ENCODE data around the gene PIP5KL1.

PIP5KL1 gene

GRCh38 chr9:127973169-127974000 is 42.8 kb upstream of the PIP5KL1 start:
- Mint-ChIP-seq H3K27ac (peak overlapping the region; percentile 95 to 99), H3K4me1 (ENCODE audit: low read depth in 2 of 2) (peaks cover 84 to 91% of the 10 kb centered on the region in 2 donors), H3K4me3 (peak overlapping the region; percentile 83 to 98), H3K27me3 (no peaks in the 10 kb centered on the region), H3K36me3 (ENCODE audit: insufficient read depth) (peaks cover 62% of the 10 kb centered on the region), H3K9me3 (no peaks in the 10 kb centered on the region)
- DNase-seq (no peak), ATAC-seq (replicated peaks) (no peak)

DNA sequence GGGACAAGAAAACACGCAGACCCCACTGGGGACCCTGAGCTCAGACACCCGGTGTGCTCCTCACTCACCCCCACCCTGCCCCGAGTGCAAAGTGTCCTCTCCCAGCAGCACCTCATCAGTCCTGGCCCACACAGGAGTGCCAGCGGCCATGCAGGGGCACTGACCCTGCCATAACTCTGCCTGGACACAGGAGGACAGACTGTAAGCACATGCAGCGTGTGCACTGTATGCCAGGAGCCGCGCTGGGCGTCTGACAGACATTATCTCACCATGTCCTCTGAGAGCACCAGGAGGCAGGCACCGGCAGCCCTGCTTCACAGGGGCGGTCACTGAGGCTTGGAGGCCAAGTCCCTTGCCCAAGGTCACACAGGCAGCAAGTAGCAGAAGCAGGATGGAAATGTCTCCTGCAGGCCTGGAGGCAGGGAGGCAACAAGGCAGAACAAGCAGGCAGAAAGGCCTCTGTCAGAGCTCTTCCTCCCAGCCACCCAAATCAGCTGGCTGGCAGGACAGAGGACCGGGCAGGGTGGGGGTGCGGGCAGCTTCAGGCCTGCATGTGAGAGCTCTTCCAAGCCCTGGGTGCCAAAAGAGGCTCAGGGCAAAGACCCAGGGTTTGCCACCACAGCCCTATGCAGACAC is 41.8 kb upstream of the PIP5KL1 start:
- H3K27ac Mint-ChIP-seq: peak overlapping the region; percentile 95 to 99
- H3K9me3 Mint-ChIP-seq: no peaks in the 10 kb centered on the region
- H3K36me3 Mint-ChIP-seq (ENCODE audit: insufficient read depth): peaks cover 53% of the 10 kb centered on the region
- DNase-seq (no peak), ATAC-seq (replicated peaks) (no peak)
- peaks cover 91 to 95% of the 10 kb centered on the region in 2 donors for H3K4me1 Mint-ChIP-seq (ENCODE audit: low read depth in 2 of 2)
- H3K27me3 Mint-ChIP-seq: no peaks in the 10 kb centered on the region
- H3K4me3 Mint-ChIP-seq: peak overlapping the region; percentile 83 to 98

- H3K4me1 Mint-ChIP-seq (ENCODE audit: low read depth in 2 of 2): peaks cover 94% of the 10 kb centered on the region in 2 donors
- H3K9me3 Mint-ChIP-seq: no peaks in the 10 kb centered on the region
- peaks cover 51% of the 10 kb centered on the region for H3K36me3 Mint-ChIP-seq (ENCODE audit: insufficient read depth)
- peak overlapping the region; percentile 83 to 98 for H3K4me3 Mint-ChIP-seq
- peak; percentile 46 to 65 (median 57) for DNase-seq
- ATAC-seq (replicated peaks): peak; percentile 67
- H3K27me3 Mint-ChIP-seq: no peaks in the 10 kb centered on the region
- H3K27ac Mint-ChIP-seq: peak overlapping the region; percentile 95 to 99
Measured at GRCh38 chr9:127971357-127972235, 41.0 kb upstream of the PIP5KL1 start.

GRCh38 chr9:127970401-127971313 is 40.1 kb upstream of the PIP5KL1 start:
- Mint-ChIP-seq H3K4me1 (ENCODE audit: low read depth in 2 of 2) (peaks cover 86 to 89% of the 10 kb centered on the region in 2 donors), H3K36me3 (ENCODE audit: insufficient read depth) (peaks cover 54% of the 10 kb centered on the region), H3K9me3 (no peaks in the 10 kb centered on the region), H3K4me3 (peak overlapping the region; percentile 83 to 98), H3K27me3 (no peaks in the 10 kb centered on the region), H3K27ac (peak overlapping the region; percentile 95 to 99)
- peak; percentile 48 to 53 (median 52) for DNase-seq
- ATAC-seq (replicated peaks): peak; percentile 68

DNA sequence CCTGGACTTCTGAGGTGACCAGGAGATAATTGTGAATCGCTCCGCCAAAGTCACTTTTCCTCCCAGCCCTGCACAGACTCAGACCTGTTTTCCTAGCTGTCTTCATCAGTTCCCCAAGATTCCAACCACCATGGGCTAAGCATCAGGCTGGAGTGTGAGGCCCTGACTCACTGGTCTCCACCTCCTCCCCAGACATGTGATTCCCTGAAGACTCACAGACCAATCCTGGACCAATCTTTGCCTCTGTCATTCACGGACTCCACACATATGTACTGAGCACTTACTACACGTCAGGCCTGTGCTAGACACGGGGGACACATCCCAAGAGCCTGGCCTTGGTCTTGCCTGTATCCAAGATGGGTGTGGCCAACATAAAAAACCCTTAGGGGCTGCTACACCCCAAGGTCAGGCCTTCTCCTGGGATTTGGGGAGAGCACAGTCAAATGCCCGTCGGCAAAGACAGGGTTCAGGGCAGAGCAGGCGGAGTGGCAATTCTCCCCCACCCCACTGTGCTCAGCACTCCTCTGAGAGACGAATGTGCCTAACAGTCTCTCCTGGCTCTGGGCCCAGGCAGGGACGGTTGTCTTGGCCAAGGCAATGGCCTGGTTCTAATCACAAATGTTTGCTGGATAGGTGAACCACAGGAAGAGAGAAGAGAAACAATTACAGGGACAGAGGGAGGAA is 38.3 kb upstream of the PIP5KL1 start:
- peak overlapping the region; percentile 95 to 99 for H3K27ac Mint-ChIP-seq
- H3K4me3 Mint-ChIP-seq: peak overlapping the region; percentile 83 to 98
- H3K36me3 Mint-ChIP-seq (ENCODE audit: insufficient read depth): peaks cover 58% of the 10 kb centered on the region
- DNase-seq (no peak), ATAC-seq (replicated peaks) (no peak)
- no peaks in the 10 kb centered on the region for H3K27me3 Mint-ChIP-seq
- H3K4me1 Mint-ChIP-seq (ENCODE audit: low read depth in 2 of 2): peaks cover 82 to 86% of the 10 kb centered on the region in 2 donors
- H3K9me3 Mint-ChIP-seq: no peaks in the 10 kb centered on the region

DNA sequence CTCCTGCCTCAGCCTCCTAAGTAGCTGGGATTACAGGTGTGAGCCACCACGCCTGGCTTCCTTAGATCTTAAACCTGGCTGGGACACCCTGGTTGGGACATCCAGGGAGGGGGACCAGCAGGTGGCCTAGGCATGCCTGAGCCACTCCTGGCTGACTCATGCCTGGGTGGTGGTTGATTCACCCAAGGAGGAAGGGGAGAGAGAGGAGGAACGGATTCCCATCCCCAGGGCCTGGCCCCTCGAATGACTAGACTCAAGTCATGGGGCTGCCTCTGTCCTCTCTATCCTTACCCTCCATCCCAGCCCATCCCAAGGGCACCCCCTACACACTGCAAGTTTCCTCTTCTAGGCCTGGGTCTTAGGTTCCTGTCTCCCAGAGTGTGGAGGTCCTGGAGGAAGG is 37.5 kb upstream of the PIP5KL1 start:
- ATAC-seq (replicated peaks): no peak
- Mint-ChIP-seq H3K4me1 (ENCODE audit: low read depth in 2 of 2) (peaks cover 77 to 87% of the 10 kb centered on the region in 2 donors), H3K27me3 (no peaks in the 10 kb centered on the region), H3K9me3 (no peaks in the 10 kb centered on the region), H3K27ac (peak overlapping the region; percentile 82 to 99), H3K4me3 (peak overlapping the region; percentile 83 to 98), H3K36me3 (ENCODE audit: insufficient read depth) (peaks cover 63% of the 10 kb centered on the region)
- no peak for DNase-seq

GRCh38 chr9:127967151-127967809 is 36.7 kb upstream of the PIP5KL1 start:
- peaks cover 65% of the 10 kb centered on the region for H3K36me3 Mint-ChIP-seq (ENCODE audit: insufficient read depth)

GRCh38 chr9:127966416-127967150 is 36.0 kb upstream of the PIP5KL1 start:
- Mint-ChIP-seq H3K27ac (peak overlapping the region; percentile 82 to 99), H3K4me3 (peak overlapping the region in 1 of 2 donors; percentile 98), H3K36me3 (ENCODE audit: insufficient read depth) (peaks cover 65% of the 10 kb centered on the region), H3K27me3 (no peaks in the 10 kb centered on the region), H3K9me3 (no peaks in the 10 kb centered on the region), H3K4me1 (ENCODE audit: low read depth in 2 of 2) (peaks cover 76 to 87% of the 10 kb centered on the region in 2 donors)
- no peak for DNase-seq
- no peak for ATAC-seq (replicated peaks)

More at GRCh38 chr9:127967151-127967809, 36.7 kb upstream of the PIP5KL1 start:
- H3K4me3 Mint-ChIP-seq: peak overlapping the region; percentile 46 to 98
- H3K27ac Mint-ChIP-seq: peak overlapping the region; percentile 82 to 99
- no peaks in the 10 kb centered on the region for H3K9me3 Mint-ChIP-seq
- H3K4me1 Mint-ChIP-seq (ENCODE audit: low read depth in 2 of 2): peaks cover 77 to 87% of the 10 kb centered on the region in 2 donors
- ATAC-seq (replicated peaks) (no peak), DNase-seq (no peak)
- H3K27me3 Mint-ChIP-seq: no peaks in the 10 kb centered on the region

- DNase-seq (no peak), ATAC-seq (replicated peaks) (no peak)
- Mint-ChIP-seq H3K27me3 (no peaks in the 10 kb centered on the region), H3K4me3 (peak overlapping the region in 1 of 2 donors; percentile 53), H3K36me3 (ENCODE audit: insufficient read depth) (peaks cover 61% of the 10 kb centered on the region), H3K9me3 (no peaks in the 10 kb centered on the region), H3K4me1 (ENCODE audit: low read depth in 2 of 2) (peaks cover 79 to 88% of the 10 kb centered on the region in 2 donors), H3K27ac (peak overlapping the region; percentile 71 to 82)
Measured at GRCh38 chr9:127965953-127966352, 35.4 kb upstream of the PIP5KL1 start.

GRCh38 chr9:127963359-127964064 is 32.9 kb upstream of the PIP5KL1 start:
- Mint-ChIP-seq H3K9me3 (no peaks in the 10 kb centered on the region), H3K4me1 (ENCODE audit: low read depth in 2 of 2) (peaks cover 73 to 88% of the 10 kb centered on the region in 2 donors), H3K27ac (peak overlapping the region; percentile 71 to 95), H3K27me3 (no peaks in the 10 kb centered on the region), H3K4me3 (peak overlapping the region; percentile 53 to 54), H3K36me3 (ENCODE audit: insufficient read depth) (peaks cover 47% of the 10 kb centered on the region)
- no peak for DNase-seq
- ATAC-seq (replicated peaks): no peak

DNA sequence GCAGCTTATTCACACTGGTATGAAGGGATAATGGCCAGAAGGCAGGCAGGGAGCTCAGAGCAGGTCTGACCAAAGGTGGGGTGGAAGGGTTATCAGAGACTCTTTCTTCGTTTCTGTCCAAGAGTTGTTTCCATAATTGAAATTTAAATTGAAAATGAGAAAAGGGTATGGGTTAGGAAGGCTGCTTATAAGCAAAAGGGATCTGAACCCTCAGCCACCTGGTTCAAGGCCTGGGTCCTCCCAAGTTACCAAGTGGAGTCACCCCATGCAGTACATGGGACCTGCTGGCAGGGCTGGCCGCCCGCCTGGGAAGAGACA is 32.4 kb upstream of the PIP5KL1 start:
- H3K27ac Mint-ChIP-seq: peak overlapping the region; percentile 71 to 95
- ATAC-seq (replicated peaks) (no peak), DNase-seq (no peak)
- no peaks in the 10 kb centered on the region for H3K27me3 Mint-ChIP-seq
- peaks cover 71 to 84% of the 10 kb centered on the region in 2 donors for H3K4me1 Mint-ChIP-seq (ENCODE audit: low read depth in 2 of 2)
- peak overlapping the region; percentile 53 to 54 for H3K4me3 Mint-ChIP-seq
- H3K36me3 Mint-ChIP-seq (ENCODE audit: insufficient read depth): peaks cover 52% of the 10 kb centered on the region
- no peaks in the 10 kb centered on the region for H3K9me3 Mint-ChIP-seq

Measured in effector memory CD8-positive, alpha-beta T cell (primary cell).